H1 (cell line): Measurements from ENCODE around the gene ZNF212. TPM values are rescaled to one million over a fixed set of nuclear protein-coding genes. Genes with fewer than 3 reads are reported as not detected.

Experiments
- BRCA1 ChIP-seq: IDR thresholded peaks from 2 replicates; pipeline ENCODE4 v1.6.1; 2012; ENCODE audit warnings: low read depth, low read length, improper control_type of control experiment
- CBX8 ChIP-seq: fragments of 300-800, 300-1000 bp; sonication (generic); IDR thresholded peaks from 2 replicates; pipeline ENCODE4 v1.7.1; 2016; ENCODE audit warnings: low read depth, low read length, borderline replicate concordance
- CHD2 ChIP-seq: IDR thresholded peaks from 2 replicates; pipeline ENCODE4 v1.6.1; 2012; ENCODE audit warnings: low read length, improper control_type of control experiment
- KDM1A ChIP-seq: fragments of 200-600, 300-600 bp; sonication (generic); IDR thresholded peaks from 2 replicates; pipeline ENCODE4 v1.7.1; 2016; ENCODE audit warnings: mild to moderate bottlenecking, low read length, borderline replicate concordance
- POLR2A ChIP-seq, 2 experiments: IDR thresholded peaks; 1 replicate in 1 of 2; 2 replicates in 1 of 2; pipeline ENCODE4 v1.6.1; 2011; ENCODE audit warnings: low read depth in 2 of 2, low read length in 2 of 2, mild to moderate bottlenecking in 2 of 2; ENCODE audit errors: control extremely low read depth in 1 of 2
- SIX5 ChIP-seq: IDR thresholded peaks from 2 replicates; pipeline ENCODE4 v1.6.1; 2011; ENCODE audit warnings: mild to moderate bottlenecking, low read depth, low read length
- SP2 ChIP-seq: IDR thresholded peaks from 2 replicates; pipeline ENCODE4 v1.6.1; 2012; ENCODE audit warnings: mild to moderate bottlenecking, low read length, inconsistent platforms
- TEAD4 ChIP-seq: IDR thresholded peaks from 2 replicates; pipeline ENCODE4 v1.6.1; 2012; ENCODE audit warnings: low read depth, low read length, inconsistent platforms, mixed read lengths
- polyA plus RNA-seq, 7 experiments: library from polyadenylated mRNA; depleted of rRNA in 3 of 7; stranded (reverse) in 5 of 7; unstranded in 2 of 7; fragments of >200 nt in 5 of 7; fragments of 200-250 nt in 2 of 7; gene quantifications; 1 replicate in 5 of 7; 2 replicates in 1 of 7; 4 replicates in 1 of 7; pipeline versions ENCODE4 v1.2.1 to v1.2.3, GENCODE V29; 2011 to 2013; ENCODE audit warnings: missing spikeins in 2 of 7, mixed read lengths in 2 of 7
- total RNA-seq: library from RNA; stranded (reverse); fragmentation: NEBNext Ultra II Directional; extraction: Animal tissue kit (Norgen Biotek cat#: 25700); gene quantifications from 2 replicates; pipeline ENCODE4 v1.2.1, GENCODE V29; 2021
- TF ChIP-seq, protein P1 (sequence below): IDR thresholded peaks from 2 replicates; pipeline ENCODE4 v1.6.1; 2012; ENCODE audit warnings: inconsistent platforms
- TF ChIP-seq, protein P2 (sequence below): fragments of 300-600 bp; sonication (generic); IDR thresholded peaks from 2 replicates; pipeline ENCODE4 v1.7.1; 2012; ENCODE audit warnings: low read length, moderate library complexity, mild to moderate bottlenecking, inconsistent platforms; ENCODE audit not compliant: insufficient replicate concordance

Gene ZNF212
- total and polyA plus RNA-seq, 2 of the 8 experiments (the other 6 are each of a cell fraction or from before 2014, with no cell fraction given) = 6.7 to 19.3 TPM

DNA sequence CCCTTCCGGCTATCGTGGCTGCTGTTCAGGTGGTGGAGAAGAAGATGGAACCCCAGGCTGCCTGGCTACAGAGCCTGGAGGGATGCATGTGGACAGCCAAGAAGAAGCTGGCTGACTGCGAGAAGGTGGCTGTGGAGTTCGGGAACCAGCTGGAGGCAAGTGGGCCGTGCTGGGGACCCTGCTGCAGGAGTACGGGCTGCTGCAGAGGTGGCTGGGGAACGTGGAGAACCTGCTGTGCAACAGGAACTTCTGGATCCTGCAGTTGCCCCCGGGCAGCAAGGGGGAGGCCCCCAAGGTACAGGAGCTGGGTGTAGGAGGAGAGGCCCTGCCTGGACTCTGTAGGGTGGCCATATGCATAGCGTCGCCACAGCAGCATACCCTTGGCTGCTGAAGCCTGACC, 48.2 kb downstream of the ZNF212 start (continued):
- TF ChIP-seq, protein P1, sequence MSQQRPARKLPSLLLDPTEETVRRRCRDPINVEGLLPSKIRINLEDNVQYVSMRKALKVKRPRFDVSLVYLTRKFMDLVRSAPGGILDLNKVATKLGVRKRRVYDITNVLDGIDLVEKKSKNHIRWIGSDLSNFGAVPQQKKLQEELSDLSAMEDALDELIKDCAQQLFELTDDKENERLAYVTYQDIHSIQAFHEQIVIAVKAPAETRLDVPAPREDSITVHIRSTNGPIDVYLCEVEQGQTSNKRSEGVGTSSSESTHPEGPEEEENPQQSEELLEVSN = no peak
- TF ChIP-seq KDM1A (no peak), CHD2 (no peak), SIX5 (no peak), CBX8 (no peak), POLR2A (IDR thresholded peaks at IDR 0.05; ENCODE audit: control extremely low read depth in 1 of 2, low read depth in 2 of 2, low read length in 2 of 2) (no peak), TEAD4 (no peak), SP2 (no peak), BRCA1 (no peak)
- TF ChIP-seq, protein P2, sequence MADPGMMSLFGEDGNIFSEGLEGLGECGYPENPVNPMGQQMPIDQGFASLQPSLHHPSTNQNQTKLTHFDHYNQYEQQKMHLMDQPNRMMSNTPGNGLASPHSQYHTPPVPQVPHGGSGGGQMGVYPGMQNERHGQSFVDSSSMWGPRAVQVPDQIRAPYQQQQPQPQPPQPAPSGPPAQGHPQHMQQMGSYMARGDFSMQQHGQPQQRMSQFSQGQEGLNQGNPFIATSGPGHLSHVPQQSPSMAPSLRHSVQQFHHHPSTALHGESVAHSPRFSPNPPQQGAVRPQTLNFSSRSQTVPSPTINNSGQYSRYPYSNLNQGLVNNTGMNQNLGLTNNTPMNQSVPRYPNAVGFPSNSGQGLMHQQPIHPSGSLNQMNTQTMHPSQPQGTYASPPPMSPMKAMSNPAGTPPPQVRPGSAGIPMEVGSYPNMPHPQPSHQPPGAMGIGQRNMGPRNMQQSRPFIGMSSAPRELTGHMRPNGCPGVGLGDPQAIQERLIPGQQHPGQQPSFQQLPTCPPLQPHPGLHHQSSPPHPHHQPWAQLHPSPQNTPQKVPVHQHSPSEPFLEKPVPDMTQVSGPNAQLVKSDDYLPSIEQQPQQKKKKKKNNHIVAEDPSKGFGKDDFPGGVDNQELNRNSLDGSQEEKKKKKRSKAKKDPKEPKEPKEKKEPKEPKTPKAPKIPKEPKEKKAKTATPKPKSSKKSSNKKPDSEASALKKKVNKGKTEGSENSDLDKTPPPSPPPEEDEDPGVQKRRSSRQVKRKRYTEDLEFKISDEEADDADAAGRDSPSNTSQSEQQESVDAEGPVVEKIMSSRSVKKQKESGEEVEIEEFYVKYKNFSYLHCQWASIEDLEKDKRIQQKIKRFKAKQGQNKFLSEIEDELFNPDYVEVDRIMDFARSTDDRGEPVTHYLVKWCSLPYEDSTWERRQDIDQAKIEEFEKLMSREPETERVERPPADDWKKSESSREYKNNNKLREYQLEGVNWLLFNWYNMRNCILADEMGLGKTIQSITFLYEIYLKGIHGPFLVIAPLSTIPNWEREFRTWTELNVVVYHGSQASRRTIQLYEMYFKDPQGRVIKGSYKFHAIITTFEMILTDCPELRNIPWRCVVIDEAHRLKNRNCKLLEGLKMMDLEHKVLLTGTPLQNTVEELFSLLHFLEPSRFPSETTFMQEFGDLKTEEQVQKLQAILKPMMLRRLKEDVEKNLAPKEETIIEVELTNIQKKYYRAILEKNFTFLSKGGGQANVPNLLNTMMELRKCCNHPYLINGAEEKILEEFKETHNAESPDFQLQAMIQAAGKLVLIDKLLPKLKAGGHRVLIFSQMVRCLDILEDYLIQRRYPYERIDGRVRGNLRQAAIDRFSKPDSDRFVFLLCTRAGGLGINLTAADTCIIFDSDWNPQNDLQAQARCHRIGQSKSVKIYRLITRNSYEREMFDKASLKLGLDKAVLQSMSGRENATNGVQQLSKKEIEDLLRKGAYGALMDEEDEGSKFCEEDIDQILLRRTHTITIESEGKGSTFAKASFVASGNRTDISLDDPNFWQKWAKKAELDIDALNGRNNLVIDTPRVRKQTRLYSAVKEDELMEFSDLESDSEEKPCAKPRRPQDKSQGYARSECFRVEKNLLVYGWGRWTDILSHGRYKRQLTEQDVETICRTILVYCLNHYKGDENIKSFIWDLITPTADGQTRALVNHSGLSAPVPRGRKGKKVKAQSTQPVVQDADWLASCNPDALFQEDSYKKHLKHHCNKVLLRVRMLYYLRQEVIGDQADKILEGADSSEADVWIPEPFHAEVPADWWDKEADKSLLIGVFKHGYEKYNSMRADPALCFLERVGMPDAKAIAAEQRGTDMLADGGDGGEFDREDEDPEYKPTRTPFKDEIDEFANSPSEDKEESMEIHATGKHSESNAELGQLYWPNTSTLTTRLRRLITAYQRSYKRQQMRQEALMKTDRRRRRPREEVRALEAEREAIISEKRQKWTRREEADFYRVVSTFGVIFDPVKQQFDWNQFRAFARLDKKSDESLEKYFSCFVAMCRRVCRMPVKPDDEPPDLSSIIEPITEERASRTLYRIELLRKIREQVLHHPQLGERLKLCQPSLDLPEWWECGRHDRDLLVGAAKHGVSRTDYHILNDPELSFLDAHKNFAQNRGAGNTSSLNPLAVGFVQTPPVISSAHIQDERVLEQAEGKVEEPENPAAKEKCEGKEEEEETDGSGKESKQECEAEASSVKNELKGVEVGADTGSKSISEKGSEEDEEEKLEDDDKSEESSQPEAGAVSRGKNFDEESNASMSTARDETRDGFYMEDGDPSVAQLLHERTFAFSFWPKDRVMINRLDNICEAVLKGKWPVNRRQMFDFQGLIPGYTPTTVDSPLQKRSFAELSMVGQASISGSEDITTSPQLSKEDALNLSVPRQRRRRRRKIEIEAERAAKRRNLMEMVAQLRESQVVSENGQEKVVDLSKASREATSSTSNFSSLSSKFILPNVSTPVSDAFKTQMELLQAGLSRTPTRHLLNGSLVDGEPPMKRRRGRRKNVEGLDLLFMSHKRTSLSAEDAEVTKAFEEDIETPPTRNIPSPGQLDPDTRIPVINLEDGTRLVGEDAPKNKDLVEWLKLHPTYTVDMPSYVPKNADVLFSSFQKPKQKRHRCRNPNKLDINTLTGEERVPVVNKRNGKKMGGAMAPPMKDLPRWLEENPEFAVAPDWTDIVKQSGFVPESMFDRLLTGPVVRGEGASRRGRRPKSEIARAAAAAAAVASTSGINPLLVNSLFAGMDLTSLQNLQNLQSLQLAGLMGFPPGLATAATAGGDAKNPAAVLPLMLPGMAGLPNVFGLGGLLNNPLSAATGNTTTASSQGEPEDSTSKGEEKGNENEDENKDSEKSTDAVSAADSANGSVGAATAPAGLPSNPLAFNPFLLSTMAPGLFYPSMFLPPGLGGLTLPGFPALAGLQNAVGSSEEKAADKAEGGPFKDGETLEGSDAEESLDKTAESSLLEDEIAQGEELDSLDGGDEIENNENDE = no peak
